ENCODE results near the gene HS3ST4.

- TF ChIP-seq CTCF (IDR thresholded peaks at IDR 0.05) (no peak), ZFX (IDR thresholded peaks at IDR 0.05; ENCODE audit: borderline replicate concordance) (no peak)
Observed at GRCh38 chr16:25796239-25796638, 104.5 kb downstream of the HS3ST4 start.
